Hematopoietic multipotent progenitor cell treated with erythropoietin and hydrocortisone succinate and interleukin-3 and kit ligand, for 17 days (in vitro differentiated cells): ENCODE measurements around the gene PCDHGB1.
"Not testable (repeated sequence)": the region's sequence is repeated elsewhere in the genome, so short reads cannot be mapped to it uniquely, and the experiment has no call there.

Experiments used
- DNase-seq: peaks from one replicate; pipeline ENCODE4 v3.0.0-alpha.2; 2015; ENCODE audit warnings: low spot score

Gene PCDHGB1

DNA sequence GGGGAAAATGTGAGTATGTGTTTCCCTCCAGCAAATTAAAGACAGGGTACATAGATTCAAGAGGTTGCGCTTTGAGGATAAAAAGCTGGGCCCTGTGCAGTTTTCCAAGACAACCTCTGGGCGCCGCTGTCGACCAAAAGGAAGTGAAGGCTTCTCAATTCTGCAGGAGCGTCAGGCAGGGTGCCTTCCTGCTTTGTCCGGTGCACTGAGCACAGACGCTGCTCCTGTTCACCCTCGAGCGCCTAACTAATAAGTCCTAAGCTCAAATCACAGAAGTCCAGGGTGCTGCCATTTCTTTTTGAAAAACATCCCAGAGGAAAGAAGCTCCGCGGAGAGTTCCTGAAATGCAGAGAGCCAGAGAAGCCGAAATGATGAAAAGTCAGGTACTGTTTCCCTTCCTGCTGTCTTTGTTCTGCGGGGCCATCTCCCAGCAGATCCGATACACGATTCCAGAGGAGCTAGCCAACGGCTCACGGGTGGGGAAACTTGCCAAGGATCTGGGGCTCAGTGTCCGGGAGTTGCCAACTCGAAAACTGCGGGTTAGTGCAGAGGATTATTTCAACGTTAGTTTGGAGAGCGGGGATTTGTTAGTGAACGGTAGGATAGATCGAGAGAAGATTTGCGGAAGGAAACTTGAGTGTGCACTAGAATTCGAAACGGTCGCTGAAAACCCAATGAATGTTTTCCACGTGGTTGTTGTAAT lies at the start of gene PCDHGB1:
TSS of gene PCDHGB1 (plus strand) at position 183 of the 703 bp plus-strand sequence. CDS start at position 345, 162 bp downstream.
- DNase-seq = no peak

DNA sequence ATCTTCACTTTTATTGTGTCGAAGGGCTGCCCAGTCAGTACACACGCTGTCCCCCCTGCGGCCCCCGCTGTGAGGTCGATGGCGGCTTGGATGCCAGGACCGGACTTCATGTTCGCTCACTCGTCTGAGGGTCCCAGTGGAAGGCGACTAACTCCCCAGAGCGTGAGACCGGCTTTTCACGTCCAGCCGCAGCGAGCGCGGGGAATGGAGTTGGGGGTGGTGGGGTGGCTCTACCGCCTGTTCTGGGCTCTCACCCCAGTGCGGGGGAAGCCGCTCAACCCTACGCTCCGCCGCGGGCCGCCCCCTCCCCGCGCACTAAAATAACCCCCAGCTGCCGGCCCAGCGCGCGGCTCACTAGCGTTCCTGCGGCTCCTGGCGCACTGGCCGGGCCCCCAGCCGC lies 46.1 kb upstream of the PCDHGB1 start, which contains the start of gene SLC25A2:
TSS of gene SLC25A2 (minus strand) at position 294 of the 400 bp plus-strand sequence. CDS start at position 110, 184 bp downstream.
- DNase-seq = no peak

DNA sequence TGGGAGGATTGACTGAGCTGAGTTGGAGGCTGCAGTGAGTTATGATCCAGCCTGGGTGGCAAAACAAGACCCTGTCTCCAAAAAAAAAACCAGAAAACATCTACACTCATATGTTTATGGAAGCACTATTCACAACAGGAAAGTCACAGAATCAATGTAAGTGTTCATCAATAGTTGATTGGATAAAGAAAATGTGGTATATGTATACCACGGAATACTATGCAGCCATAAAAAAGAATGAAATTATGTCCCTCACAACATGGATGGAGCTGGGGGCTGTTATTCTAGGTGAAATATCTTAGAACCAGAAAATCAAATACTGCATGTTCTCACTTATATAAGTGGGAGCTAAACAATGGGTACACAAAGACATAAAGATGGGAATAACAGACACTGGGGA lies 43.3 kb upstream of the PCDHGB1 start:
- no peak for DNase-seq

DNA sequence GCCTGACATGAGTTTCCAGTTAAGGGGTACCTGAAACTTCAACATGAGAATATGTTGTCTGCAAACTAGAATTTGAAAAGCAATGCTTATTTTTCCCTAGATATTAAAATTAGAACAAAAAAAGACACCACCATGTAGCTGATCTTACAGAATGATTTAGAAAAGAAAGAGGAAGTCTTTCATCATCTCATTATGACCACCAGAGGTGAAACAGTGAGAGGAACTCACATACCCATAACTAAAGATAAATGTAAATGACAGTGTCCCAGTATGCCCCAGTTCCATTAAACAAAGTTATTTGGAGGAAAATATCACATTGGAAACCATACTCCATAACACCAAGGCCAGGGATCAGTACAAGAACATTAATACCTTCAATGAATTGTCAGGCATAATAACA lies 36.2 kb upstream of the PCDHGB1 start:
- DNase-seq = no peak

DNA sequence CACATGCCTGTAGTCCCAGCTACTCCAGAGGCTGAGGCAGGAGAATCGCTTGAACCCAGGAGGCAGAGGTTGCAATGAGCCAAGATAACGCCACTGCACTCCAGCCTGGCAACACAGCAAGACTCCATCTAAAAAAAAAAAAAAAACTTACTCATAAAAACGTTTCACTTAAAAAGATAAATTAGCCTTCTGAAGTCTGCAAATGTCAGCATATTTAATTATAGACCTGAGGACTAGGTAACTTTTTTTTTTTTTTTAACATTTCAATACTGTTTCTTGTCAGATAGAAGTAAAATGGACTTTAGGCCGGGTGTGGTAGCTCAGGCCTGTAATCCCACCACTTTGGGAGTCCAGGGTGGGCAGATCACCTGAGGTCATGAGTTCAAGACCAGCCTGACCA lies 32.9 kb upstream of the PCDHGB1 start:
- DNase-seq = not testable (repeated sequence)

DNA sequence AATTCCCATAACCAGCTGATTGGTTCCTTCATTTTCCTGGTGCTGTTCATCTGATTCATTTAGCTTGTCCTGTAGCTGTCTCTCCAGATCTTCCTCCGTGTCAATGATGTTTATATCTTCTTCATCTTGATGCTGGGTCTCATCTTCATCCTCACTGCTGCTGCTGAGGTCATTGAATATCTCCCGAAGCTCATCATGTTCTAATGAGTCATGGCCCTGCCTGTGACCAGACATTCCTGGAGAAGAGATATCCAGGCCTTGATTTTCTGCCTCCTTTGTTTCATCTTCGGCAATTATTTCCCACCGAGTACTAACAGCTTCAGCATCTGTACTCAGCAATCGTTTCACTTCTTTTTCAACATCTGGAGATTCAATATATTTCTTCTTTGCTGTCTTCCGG lies 30.7 kb upstream of the PCDHGB1 start:
- DNase-seq = no peak

DNA sequence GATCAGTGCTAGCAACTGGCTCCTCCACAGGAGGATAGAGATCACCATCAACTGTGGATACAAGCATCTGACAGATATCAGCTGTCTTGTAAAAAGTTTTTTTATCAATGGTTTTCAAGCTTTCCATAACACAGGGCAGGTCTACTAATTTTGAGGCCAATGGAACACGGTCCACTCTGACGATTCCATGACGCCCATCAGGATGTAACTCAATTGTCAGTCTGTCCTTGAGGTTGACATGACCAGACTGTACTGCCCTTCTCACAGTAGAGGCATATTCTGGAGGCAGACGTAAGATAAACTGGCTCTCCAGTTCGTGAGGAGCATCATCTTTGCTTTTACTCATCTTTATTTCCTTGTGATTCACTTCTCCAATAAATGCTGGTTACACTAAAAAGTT lies 30.2 kb upstream of the PCDHGB1 start:
- no peak for DNase-seq

DNA sequence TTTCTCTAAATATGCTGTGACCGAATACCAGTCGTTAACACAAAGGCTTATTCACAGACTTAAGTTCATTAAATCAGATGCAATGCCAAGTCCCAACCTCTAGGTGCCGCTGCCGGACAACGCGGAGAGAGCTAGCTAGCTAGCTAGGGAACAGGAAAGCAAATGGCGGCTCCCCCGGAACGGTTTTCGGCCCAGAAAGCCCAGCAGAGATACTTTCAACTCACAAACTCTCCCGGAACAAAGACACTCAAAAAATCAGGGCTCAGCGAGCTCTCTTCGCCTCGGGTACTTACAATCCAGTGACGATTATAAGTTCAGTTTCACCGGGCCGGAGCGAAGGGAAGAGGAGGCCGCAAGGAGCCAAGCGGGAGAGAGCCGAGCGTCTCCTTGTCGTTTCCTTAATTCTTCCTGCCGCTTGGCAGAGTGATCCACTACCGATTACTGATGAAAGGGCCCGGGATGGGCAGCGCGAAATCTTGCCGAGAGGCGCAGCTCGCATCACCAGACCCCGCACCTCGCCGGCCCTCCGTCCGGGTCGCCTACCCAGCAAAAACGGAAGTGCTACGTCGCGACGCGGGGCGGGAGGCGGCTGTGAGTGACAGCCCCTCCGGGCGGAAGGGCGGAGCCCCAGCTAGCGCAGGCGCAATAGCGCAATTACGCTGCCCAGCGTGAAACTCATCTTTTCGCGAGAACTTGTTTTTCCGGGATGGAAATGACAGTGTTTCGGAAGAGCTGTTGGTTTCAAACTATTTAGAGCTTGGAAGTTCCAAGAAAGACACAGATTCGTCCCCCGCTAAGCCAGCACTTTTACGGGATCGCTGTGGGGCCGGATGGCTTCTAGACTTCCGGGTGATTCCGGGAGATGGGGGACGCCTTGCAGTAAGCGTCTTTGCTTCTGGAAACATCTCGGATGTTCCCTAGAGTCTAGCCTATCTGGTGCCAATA lies 29.4 kb upstream of the PCDHGB1 start, which contains the start of gene TAF7:
TSS of gene TAF7 (minus strand) at position 560 of the 945 bp plus-strand sequence. CDS start 740 bp downstream, outside the sequence.
- peak; percentile 92 for DNase-seq

DNA sequence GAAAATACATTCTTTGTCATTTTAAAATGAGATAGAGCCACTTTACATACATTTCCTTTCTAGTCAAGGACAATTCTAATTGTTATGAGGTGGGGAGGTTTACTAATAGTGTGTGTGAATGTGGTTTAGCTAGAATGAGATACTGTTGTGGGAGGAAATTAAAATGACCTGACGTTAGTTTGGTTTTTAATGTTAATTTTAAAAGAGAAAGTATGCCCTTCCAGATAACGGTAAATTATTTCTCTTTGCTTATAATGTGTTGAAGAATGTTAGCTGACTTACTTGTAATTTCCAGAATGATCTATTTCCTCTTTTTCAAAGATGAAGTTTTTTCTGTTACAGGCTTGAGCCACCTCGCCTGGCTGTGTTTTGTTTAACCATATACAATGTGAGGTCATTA lies 27.6 kb upstream of the PCDHGB1 start:
- DNase-seq = no peak

DNA sequence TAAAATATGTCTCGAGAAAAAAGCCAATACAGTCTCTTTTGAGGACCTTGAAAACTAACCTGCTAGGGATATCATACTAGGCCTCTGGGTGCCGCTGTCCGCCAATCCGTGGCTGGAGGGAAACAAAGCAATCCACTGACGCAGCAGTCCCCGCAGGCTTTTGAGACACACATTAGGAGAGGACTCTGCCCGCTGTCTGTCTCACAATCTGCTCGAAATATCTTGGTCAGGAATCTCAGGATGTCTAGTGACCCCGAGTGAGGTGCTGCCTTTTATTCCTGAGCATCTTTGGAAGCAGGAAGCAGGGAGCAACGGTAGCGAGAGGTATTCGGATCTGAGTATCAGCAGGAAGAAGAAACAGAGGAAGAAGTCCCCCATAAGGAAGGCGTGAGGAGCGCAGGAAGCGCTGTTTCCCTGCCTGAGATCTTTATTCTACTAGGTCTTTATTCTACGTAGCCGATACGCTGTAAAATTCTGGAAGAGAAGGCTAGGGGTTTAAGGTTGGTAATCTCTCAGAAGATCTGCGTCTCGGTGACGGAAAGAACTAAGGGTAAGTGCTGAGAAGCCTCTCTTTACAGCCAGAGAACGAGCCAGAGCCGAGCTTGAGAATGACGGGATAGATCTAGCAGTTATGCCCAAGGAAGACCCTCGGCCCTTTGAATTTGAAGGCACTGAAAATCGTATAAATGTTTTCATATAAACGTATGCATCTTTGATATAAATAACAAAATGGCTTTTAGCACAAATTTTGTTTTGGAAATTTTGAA lies 23.6 kb upstream of the PCDHGB1 start:
- no peak for DNase-seq

DNA sequence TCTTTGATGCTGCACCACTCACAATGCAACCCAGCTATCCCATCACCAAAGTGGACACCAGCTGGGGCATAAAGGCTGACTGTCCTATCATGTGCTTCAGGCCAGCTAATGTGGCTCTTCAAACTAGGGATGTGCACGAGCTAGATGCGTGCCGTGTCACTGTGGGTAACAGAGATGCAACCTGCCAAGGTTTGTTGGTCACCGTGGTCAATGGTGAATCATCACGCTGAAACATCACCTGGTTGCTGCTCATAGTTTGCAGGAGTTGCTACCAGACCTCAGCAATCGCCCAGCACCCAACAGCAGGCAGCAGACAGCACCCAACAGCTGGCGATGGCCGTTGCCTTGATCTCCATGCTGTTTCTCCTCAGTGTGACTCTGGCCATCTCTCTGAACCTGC lies 21.7 kb upstream of the PCDHGB1 start:
- DNase-seq = no peak

DNA sequence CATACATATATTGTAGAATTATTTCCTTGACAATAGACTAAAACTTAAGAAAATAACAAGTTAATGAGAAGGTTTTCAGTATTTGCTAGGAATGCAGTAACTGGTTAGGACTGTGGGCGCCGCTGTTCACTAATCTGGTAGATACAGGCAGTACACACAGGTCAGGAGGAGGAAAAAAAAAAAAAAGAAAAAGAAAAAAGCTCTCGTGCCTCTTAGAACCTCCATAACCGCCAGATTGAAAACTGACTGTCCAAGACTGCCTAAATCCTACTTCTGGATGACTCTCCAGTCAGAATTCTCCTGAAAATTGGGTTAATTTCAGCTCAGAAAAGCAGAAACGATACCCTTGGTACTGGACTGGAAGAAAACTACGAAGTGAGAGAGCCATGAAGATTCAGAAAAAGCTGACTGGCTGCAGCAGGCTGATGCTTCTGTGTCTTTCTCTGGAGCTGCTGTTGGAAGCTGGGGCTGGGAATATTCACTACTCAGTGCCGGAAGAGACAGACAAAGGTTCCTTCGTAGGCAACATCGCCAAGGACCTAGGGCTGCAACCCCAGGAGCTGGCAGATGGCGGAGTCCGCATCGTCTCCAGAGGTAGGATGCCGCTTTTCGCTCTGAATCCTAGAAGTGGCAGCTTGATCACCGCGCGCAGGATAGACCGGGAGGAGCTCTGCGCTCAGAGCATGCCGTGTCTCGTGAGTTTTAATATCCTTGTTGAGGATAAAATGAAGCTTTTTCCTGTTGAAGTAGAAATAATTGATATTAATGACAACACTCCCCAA lies 19.4 kb upstream of the PCDHGB1 start, which contains the start of gene PCDHGA1:
TSS of gene PCDHGA1 (plus strand) at position 216 of the 782 bp plus-strand sequence.
- DNase-seq = no peak

DNA sequence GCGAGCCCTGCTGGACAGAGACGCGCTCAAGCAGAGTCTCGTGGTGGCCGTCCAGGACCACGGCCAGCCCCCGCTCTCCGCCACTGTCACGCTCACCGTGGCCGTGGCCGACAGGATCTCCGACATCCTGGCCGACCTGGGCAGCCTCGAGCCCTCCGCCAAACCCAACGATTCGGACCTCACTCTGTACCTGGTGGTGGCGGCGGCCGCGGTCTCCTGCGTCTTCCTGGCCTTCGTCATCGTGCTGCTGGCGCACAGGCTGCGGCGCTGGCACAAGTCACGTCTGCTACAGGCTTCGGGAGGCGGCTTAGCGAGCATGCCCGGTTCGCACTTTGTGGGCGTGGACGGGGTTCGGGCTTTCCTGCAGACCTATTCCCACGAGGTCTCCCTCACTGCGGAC lies 17.3 kb upstream of the PCDHGB1 start:
- DNase-seq = not testable (repeated sequence)

DNA sequence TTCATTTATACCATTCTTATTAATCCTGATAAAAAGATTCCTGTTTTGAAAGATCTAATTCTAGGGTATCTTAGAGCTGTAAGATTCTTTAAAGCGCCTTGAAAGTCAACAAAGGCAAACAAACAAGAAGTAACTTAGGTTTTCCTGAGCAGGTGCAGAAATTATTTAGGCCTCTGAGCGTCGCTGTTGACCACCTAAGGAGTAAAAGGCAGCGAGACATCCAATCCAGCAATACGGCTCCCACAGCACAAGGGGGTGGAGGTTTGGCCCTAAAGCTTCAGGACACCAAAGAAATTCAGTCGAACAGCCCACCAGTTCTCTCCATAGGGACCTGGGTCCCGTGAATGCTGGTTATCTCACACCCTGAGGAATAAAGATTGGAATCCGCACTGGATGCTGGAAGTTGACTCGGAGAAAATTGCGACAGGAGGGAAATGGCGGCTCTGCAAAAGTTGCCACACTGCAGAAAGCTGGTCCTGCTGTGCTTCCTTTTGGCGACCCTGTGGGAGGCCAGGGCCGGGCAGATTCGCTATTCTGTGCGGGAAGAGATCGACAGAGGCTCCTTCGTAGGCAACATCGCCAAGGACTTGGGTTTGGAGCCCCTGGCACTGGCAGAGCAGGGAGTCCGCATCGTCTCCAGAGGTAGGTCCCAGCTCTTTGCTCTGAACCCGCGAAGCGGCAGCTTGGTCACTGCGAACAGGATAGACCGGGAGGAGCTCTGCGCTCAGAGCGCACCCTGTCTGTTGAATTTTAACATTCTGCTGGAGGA lies 11.2 kb upstream of the PCDHGB1 start, which contains the start of gene PCDHGA2:
TSS of gene PCDHGA2 (plus strand) at position 223 of the 769 bp plus-strand sequence.
- DNase-seq = no peak

DNA sequence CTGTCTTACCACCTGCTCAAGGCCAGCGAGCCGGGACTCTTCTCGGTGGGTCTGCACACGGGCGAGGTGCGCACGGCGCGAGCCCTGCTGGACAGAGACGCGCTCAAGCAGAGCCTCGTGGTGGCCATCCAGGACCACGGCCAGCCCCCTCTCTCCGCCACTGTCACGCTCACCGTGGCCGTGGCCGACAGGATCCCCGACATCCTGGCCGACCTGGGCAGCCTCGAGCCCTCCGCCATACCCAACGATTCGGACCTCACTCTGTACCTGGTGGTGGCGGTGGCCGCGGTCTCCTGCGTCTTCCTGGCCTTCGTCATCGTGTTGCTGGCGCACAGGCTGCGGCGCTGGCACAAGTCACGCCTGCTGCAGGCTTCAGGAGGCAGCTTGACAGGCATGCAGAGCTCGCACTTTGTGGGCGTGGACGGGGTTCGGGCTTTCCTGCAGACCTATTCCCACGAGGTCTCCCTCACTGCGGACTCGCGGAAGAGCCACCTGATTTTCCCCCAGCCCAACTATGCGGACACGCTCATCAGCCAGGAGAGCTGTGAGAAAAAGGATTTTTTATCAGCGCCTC lies 9.0 kb upstream of the PCDHGB1 start:
- not testable (repeated sequence) for DNase-seq

DNA sequence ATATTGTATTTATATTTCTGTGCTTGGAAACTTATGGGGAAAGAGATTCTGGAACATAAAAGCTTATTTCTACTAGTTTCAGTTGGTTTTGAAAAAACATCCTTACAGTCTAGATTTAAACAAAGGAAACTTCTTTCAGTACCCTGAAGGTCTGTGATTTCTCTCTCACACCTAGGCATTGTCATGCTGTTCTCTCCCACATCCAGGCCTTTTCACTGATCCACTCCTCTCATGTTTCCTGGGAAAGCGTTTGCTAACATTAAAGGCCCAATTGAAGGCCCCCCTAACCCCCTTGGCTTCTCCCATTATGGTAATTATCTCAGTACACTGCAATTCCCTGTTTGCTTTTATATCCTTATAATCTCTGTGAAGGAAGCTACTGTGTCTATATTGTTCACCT lies 7.1 kb upstream of the PCDHGB1 start:
- DNase-seq = no peak

DNA sequence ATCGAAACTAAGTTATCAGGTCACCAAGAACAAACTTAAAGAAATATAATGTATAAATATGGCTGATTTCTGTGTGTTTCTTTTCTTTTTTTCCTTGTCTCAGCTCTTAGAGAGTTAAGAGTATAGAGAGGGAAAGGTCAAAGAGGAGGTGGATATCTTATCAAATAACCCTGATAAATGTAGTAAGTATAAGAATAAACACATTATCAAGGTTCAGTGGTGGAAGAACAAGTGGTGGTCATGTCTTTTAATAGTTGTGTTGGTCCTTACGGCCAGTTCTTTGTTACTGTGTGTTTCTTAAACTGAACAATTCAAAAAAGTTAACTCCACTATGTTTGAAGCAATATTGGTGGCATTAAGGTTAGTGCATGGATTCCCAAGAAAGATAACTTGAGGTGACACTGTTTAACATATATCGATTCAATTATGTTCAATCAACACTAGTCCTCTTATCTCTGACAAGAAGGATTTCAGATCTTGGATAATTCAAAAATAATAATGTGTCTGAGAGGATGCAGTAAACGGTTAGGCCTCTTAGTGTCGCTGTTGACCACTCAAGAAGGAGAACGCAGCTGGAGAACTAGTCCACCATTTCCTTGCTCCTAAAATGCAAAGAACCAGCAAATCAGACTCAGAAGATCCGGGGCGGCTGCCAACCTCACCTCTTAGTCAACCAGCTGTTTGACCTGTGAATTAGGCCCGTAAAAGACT lies 6.5 kb upstream of the PCDHGB1 start, which contains the start of gene PCDHGA3:
TSS of gene PCDHGA3 (plus strand) at position 588 of the 711 bp plus-strand sequence. CDS start 205 bp downstream, outside the sequence.
- DNase-seq = peak; percentile 13

DNA sequence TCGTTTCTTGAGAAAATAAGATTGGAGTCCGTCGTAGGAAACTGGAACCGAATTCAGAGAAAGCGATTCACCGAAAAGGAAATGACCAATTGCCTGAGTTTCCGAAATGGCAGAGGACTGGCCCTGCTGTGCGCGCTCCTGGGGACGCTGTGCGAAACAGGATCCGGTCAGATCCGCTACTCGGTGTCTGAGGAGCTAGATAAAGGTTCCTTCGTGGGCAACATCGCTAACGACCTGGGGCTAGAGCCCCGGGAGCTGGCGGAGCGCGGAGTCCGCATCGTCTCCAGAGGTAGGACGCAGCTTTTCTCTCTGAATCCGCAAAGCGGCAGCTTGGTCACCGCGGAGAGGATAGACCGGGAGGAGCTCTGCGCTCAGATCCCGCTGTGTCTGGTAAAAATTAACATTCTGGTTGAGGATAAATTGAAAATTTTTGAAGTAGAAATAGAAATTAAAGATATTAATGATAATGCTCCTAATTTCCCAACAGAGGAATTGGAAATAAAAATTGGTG lies 5.9 kb upstream of the PCDHGB1 start:
- DNase-seq = no peak

DNA sequence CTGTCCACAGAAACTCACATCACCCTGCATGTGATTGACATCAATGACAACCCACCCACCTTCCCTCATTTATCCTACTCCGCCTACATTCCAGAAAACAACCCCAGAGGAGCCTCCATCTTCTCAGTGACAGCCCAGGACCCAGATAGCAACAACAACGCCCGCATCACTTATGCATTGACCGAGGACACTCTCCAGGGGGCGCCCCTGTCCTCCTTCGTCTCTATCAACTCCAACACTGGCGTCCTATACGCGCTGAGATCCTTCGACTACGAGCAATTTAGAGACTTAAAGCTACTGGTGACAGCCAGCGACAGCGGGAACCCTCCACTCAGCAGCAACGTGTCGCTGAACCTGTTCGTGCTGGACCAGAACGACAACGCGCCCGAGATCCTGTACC lies 4.6 kb upstream of the PCDHGB1 start:
- DNase-seq = no peak
